ENCODE data around the gene SIM2. TPM values are rescaled to one million over a fixed set of nuclear protein-coding genes. Genes with fewer than 3 reads are reported as not detected.

Gene SIM2
- total and polyA plus RNA-seq, 12 donors: 0.01 to 0.16 (median 0.15) TPM; not detected in 9

DNA sequence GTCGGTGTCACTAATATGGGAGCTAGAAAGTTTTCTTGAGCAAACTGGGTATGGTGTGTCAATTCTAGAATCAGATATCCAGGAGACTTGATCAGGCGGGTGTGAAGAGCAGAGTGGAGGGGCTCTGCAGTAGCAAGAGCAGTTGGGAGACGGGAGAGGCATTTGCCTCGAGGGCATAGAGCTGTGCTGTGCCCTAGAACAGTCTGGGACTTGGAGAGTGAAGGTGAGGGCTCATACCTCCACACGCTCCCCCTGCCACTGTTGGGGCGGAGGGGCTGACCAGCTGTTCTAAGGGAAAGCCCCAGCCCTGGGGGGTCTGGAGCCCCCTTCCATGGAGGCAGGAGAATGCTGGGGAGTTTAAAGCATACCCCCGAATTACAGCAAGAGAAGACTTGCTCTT lies 33.8 kb downstream of the SIM2 start:
- WGBS, 2 donors: 87 to 91% methylated on average over 7 of the region's 7 CpGs

DNA sequence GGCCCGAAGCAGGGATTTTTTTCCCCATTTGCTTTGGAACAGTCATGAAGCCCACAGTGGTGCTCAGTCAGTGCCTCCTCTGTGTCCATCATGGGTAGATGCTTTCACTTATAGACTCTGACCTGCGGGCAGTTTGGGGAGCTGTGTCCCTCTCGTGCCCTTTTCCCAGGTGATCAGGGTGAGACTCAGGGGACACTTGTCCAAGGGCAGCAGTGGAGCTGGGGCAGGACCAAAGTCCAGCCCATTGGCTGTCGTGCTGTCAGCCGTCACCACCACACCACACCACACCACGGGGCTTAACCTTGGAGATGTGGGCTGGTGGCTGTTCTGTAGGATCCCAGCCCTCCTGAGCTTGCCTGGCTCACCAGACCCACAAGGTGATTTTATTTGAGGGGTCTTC lies 34.9 kb downstream of the SIM2 start:
- 87 to 95% methylated on average over 6 of the region's 6 CpGs for WGBS, 2 donors
- no peak overlapping the region for H3K4me3 ChIP-seq
- no peaks in the 10 kb centered on the region for H3K9me3 ChIP-seq
- no peak for DNase-seq
- TF ChIP-seq, protein P1, sequence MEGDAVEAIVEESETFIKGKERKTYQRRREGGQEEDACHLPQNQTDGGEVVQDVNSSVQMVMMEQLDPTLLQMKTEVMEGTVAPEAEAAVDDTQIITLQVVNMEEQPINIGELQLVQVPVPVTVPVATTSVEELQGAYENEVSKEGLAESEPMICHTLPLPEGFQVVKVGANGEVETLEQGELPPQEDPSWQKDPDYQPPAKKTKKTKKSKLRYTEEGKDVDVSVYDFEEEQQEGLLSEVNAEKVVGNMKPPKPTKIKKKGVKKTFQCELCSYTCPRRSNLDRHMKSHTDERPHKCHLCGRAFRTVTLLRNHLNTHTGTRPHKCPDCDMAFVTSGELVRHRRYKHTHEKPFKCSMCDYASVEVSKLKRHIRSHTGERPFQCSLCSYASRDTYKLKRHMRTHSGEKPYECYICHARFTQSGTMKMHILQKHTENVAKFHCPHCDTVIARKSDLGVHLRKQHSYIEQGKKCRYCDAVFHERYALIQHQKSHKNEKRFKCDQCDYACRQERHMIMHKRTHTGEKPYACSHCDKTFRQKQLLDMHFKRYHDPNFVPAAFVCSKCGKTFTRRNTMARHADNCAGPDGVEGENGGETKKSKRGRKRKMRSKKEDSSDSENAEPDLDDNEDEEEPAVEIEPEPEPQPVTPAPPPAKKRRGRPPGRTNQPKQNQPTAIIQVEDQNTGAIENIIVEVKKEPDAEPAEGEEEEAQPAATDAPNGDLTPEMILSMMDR (IDR thresholded peaks at IDR 0.05): no peak
- no peak overlapping the region for H3K27ac ChIP-seq
- no peaks in the 10 kb centered on the region for H3K36me3 ChIP-seq
- intact Hi-C loops (cut with DNase I): no loop called here
- H3K27me3 ChIP-seq: peaks cover 0 to 76% (median 39%) of the 10 kb centered on the region in 7 donors
- ATAC-seq: no peak
- H3K4me1 ChIP-seq: no peaks in the 10 kb centered on the region

More for the DNA sequence above, 33.8 kb downstream of the SIM2 start:
- TF ChIP-seq, protein P1 (IDR thresholded peaks at IDR 0.05): no peak
- ATAC-seq: no peak
- Histone ChIP-seq H3K9me3 (no peaks in the 10 kb centered on the region), H3K27ac (no peak overlapping the region), H3K4me3 (no peak overlapping the region), H3K4me1 (no peaks in the 10 kb centered on the region), H3K36me3 (no peaks in the 10 kb centered on the region), H3K27me3 (peaks cover 0 to 71% (median 39%) of the 10 kb centered on the region in 7 donors)
- DNase-seq: no peak
- intact Hi-C loops (cut with DNase I): no loop called here

DNA sequence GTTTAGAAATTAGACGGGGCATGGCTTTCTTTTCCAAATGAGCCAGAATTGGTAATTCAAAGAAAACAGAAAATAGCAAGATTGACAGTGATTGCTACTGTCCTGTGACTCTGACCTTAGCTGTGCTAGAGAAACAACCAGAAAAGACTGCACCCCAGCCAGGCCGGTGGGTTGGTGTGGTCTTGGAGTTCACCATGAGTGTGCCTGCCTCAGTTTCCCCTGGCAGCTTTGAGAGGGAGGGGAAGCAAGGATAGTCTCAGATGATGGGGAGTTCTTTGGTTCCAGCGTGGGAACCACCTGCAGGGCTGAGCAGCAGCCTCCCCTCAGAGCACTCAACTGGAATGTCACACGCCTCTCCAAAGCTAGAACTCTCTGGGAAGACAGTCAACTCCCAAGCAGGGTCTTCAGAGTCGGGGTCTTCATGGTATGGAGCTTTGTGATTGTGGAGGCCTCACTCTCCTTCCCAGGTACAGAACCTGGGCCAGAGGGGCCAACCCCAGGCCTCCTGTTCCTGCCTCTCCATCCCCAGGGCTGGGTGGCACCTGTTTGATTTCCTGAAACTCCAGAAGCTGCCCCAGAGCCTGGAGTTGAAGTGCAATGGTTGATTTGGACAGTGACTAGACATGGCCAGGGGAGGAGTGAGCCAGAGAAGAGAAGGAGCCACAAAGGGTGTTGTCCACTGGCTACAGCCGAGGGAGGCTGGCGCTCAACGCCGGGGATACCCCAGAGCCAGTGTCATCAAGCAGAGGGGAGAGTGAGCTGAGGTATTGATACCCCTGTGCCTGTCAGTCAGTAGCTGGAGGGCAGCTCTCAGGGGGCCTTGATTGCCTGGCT lies 35.7 kb downstream of the SIM2 start:
- DNase-seq: no peak
- Histone ChIP-seq H3K9me3 (no peaks in the 10 kb centered on the region), H3K27ac (no peak overlapping the region), H3K27me3 (peaks cover 0 to 73% (median 38%) of the 10 kb centered on the region in 7 donors), H3K4me3 (no peak overlapping the region), H3K36me3 (no peaks in the 10 kb centered on the region), H3K4me1 (no peaks in the 10 kb centered on the region)
- no peak for ATAC-seq
- WGBS, 2 donors: 93% methylated on average over 9 of the region's 9 CpGs
- intact Hi-C loops (cut with DNase I): no loop called here
- TF ChIP-seq, protein P1 (IDR thresholded peaks at IDR 0.05): no peak

DNA sequence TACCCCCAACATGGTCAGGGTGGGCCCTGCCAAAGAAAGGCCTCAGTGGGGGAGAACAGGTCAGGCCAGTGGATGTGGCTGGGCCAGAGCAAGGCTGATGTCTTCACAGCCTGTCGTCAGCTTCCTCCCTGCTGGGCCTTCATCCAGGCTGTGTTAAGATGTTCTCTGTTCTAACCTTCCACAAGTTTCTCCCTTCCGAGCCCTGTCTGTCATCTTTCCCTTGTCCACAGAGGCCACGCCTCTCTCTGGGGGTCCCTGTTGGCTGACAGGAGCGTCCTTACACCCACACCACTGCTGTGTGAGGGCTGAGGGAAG lies 36.2 kb downstream of the SIM2 start:
- no peak overlapping the region for H3K4me3 ChIP-seq
- H3K9me3 ChIP-seq: no peaks in the 10 kb centered on the region
- intact Hi-C loops (cut with DNase I): no loop called here
- ATAC-seq: no peak
- WGBS, 2 donors: 60 to 61% methylated on average over 4 of the region's 4 CpGs
- peaks cover 0 to 68% (median 33%) of the 10 kb centered on the region in 7 donors for H3K27me3 ChIP-seq
- H3K4me1 ChIP-seq: no peaks in the 10 kb centered on the region
- TF ChIP-seq, protein P1 (IDR thresholded peaks at IDR 0.05): no peak
- no peak for DNase-seq
- no peak overlapping the region for H3K27ac ChIP-seq
- H3K36me3 ChIP-seq: no peaks in the 10 kb centered on the region

All from heart right ventricle (tissue), 16 donors.